GM21825 (cell line): ENCODE data around the gene NINJ2.

Source experiments
- ATAC-seq: cut with Tn5 transposase; IDR thresholded peaks from one replicate; pipeline ENCODE4 v1.9.1; 2021; ENCODE audit warnings: mild to moderate bottlenecking, moderate library complexity; ENCODE audit not compliant: unreplicated experiment

NINJ2 gene

DNA sequence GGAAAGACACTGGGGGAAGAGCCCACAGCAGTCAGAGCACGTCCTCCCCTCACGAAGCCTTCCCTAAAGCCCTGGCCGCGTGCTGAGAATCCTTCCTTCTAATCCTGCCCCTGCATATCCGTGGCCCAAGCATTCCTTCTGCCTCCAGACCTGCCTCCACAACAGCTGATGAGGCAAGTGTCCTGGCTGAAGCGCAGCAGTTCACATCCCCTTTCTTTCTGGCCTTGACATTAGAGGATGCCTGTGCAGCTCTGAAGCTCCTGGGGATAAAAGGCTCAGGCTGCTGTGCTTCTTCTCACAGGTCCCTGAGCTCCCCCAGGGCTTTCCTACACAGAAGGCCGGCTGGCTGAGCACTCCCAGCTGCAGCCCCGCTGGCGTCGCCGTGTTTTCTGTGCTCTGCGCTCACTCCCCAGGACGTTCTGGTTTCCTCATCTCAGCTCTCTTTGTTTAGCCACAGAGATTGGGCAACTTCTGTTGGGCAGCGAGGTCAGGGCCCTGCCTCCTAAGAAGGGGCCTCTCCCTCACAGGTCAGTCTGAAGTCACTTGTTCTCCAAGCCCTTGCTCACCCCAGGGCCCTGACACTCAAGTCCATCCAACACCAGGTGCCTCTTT is 45.8 kb downstream of the NINJ2 start:
- ATAC-seq: no peak

- ATAC-seq: no peak
These were observed 47.6 kb downstream of the NINJ2 start for GRCh38 chr12:615620-616019.

DNA sequence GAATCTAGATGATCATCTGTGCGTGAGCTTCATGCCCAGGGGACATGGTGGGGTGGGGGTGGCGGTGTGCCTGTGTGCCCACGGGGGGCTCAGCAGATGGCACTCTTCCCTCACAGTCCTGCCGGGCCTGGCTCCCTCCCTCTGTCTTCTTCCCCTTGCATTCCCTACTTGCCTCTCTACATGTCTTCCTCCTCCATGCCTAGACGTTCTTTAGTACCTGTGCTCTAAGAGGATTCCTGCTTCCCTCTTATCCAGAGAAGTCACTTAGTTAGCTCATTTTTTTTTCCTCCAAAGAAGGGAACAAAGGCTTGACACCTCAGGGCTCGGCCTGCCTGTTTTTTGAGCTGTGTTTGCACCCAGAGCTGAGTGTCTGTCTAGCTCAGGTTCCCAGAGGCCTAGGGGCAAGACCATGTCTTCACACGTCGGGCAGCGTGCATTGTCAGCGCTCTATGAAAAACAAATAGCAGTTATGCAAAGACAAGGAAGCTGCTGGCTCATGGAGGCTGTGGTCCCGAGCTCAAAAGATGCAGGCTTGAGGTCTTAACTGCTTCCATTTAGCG is 48.8 kb downstream of the NINJ2 start:
- ATAC-seq: no peak

- ATAC-seq: no peak
These were observed 49.2 kb downstream of the NINJ2 start for GRCh38 chr12:613996-614395.

GRCh38 chr12:612886-613285 is 50.4 kb downstream of the NINJ2 start:
- no peak for ATAC-seq

- ATAC-seq: no peak
These were observed 51.0 kb downstream of the NINJ2 start for GRCh38 chr12:612293-612692.

DNA sequence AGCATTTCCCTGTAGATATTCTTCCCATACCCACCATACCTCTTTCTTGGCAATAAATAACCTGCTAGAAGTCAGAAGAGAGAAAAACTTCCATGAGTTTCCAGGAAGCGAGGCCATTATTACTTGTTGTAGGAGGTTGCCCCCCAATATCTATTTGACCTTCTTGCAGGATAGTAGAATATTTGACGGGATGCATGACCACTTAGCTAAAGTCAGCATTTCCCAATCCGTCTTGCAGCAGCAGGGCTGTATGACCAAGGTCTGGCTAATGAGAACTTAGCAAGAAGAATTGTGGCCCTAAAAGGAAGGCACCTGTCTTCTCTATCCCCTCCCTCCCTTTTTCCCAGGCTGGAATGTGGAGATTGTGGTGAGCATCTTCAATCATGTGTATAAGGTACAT is 51.5 kb downstream of the NINJ2 start:
- no peak for ATAC-seq

DNA sequence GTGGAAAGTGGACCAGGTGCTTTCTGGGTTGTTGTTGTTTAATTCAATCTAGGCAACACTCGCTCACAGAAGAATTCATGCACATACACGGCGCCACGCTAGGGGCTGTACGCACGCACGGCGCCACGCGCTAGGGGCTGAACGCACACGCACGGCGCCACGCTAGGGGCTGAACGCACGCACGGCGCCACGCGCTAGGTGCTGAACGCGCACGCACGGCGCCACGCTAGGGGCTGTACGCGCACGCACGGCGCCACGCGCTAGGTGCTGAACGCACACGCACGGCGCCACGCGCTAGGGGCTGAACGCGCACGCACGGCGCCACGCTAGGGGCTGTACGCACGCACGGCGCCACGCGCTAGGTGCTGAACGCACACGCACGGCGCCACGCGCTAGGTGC is 54.3 kb downstream of the NINJ2 start:
- ATAC-seq: no peak

GRCh38 chr12:608413-608812 is 54.8 kb downstream of the NINJ2 start:
- ATAC-seq: no peak

- ATAC-seq: no peak
These were observed 55.7 kb downstream of the NINJ2 start for GRCh38 chr12:607541-608001.

DNA sequence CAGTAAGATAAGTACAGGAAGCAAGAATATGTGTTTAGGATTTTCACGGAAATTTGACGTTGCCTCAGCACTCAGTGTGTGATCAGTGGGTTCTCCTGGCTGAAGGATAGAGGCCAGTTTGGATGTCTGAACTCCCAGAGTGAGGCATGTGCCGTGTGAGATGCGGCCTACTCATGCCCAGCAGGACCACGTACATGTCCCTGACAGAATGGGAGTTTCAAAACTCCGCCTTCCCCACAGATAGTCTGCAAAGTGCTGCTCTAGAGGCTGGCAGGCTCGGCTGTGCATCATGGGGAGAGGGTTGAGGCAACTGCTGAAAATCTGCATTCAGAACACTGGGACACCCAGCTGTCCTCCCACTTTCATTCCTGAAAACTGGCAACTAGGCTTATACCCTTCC is 58.3 kb downstream of the NINJ2 start:
- ATAC-seq: no peak

- no peak for ATAC-seq
These were observed 60.6 kb downstream of the NINJ2 start for GRCh38 chr12:602700-603068.

- no peak for ATAC-seq
These were observed 61.1 kb downstream of the NINJ2 start for GRCh38 chr12:601976-602699.

DNA sequence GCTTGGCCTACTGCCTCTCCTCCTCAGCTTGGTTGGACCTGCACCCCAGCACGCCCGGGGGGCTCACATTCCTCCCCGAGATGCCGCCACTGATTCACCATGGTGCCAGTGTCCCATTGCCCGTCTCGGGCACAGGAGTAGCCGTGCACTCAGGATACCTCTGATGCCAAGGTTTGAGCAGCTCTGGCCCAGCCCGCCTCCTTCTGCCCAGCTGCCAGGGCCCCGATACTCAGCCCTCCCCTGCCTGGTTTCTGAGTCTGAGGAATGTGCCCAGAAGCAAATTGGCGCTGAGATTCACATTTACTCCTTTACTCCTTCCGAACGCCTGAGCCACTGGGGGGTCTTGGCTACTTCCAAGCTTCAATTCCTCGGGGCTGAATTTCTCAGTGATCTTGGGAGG is 63.5 kb downstream of the NINJ2 start:
- no peak for ATAC-seq

GRCh38 chr12:597926-598568 is 65.2 kb downstream of the NINJ2 start:
- ATAC-seq: no peak

GRCh38 chr12:593396-594270 is 69.6 kb downstream of the NINJ2 start:
- ATAC-seq: no peak

DNA sequence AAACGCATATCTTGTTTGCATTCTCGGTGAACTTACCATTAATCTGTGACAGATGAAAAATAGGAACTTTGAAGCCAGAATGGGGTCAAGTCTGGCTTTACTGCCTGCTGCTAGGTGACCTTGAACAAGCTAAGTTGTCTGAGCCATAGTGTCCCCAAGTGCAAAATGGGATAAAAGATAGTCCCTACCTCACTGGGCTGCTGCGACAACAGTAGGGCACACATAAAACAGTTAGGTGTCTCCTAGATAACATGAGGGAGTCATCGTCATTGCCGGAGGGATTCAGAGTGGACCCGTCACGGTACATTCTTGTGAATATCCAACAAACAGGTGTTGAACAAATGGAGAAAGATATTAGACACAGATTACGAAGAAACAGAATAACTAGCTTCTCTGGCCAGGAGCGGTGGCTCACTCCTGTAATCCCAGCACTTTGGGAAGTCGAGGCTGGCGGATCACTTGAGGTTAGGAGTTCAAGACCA is 71.2 kb downstream of the NINJ2 start:
- ATAC-seq: no peak

DNA sequence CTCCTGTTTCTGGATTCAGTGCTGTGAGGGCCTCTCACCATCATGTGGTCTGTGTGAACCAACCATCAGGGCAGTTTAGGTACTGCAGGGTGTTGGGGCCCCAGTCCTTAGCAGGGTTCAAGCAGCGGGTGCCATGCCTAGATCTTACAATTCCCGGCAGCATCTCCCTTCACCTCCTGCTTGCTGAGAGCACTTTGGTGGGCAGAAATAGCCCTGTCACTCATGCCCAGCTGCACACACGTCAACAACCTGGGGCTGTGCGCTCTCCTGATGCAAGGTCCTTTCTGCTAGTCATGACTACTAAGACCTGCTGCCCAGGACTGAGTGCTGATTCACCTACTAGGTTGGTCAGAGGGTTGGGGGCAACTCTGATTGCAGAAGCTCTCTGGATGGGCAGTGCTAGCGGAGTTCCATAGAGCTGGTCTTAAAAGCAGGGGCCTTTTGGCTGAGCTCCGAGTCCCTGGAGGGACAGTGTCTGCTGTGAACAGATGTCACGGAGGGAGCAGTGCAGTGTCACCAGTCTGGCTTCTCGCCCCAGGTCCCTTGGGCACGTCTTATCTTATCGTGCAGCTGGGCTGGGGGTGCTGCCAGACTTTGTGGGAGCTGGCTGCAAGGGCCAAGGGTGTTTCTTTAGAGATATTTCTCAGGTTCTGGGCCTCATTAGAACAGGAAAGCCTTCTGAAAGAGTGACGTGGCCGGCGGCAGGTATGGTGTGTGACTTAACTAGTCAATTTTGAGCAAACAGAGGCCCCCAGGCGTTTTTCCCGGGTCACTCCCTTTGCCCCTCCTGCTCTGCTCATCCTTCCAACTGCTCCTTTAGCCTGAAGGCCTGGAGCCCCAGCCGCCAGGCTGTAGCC is 71.8 kb downstream of the NINJ2 start:
- no peak for ATAC-seq

DNA sequence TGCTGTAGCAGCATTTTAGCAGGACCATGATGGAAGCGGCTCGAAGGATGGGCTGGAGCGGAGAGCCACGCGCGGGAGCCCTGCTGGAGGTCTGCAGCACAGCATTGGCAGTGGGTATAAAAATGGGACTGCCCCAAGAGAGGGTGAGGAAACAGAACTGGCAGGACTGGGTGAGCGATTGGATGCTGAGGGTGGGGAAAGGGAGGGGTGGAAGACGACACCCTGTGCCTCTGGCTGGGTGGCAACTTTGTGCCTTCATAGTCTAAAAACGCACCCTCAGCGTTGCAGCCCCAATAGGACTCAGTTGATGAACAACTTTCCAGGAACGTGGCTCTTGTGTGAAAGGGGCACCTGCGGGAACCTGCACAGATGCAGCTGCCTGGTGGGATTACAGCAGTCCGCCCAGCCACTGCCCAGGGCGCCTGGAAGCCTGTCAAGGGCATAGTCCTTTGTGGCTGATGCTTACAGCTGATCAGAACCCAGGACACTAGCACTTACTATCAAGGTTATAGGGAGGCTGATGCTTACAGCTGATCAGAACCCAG is 73.0 kb downstream of the NINJ2 start:
- ATAC-seq: no peak

GRCh38 chr12:588646-589045 is 74.6 kb downstream of the NINJ2 start:
- ATAC-seq: no peak
